CD4-positive, alpha-beta memory T cell (primary cell): ENCODE results near the gene SOX1. TPM values are rescaled to one million over a fixed set of nuclear protein-coding genes. Genes with fewer than 3 reads are reported as not detected.

Source experiments
- CTCF ChIA-PET: fragments of 350-600 bp; sonication (Branson Sonifier 250); formaldehyde crosslinking; loops from one replicate; lab custom pipeline; 2021; ENCODE audit warnings: inconsistent platforms; ENCODE audit not compliant: partially characterized antibody; lab: Charles Lee
- POLR2A ChIA-PET: fragments of 350-600 bp; sonication (Branson Sonifier 250); formaldehyde crosslinking; loops from one replicate; lab custom pipeline; 2021; ENCODE audit not compliant: partially characterized antibody; lab: Charles Lee
- DNase-seq, 5 donors: peaks; one replicate each; pipeline versions ENCODE4 v3.0.0 to v3.0.0-alpha.2; 2020 to 2022; ENCODE audit warnings: mixed read lengths in 1 of 5
- H3K27ac ChIP-seq: one replicate; pipeline ENCODE4 v1.7.0; 2013; ENCODE audit warnings: low read depth, low read length
- H3K27me3 ChIP-seq: 2 replicates; pipeline ENCODE4 v1.7.0; 2013; ENCODE audit warnings: mild to moderate bottlenecking, low read length, moderate library complexity; ENCODE audit not compliant: insufficient read depth
- H3K36me3 ChIP-seq: 2 replicates; pipeline ENCODE4 v1.7.0; 2013; ENCODE audit warnings: mild to moderate bottlenecking, low read length, moderate library complexity; ENCODE audit not compliant: insufficient read depth
- H3K4me1 ChIP-seq: 2 replicates; pipeline ENCODE4 v1.7.0; 2013; ENCODE audit warnings: mild to moderate bottlenecking, low read length, moderate library complexity; ENCODE audit not compliant: insufficient read depth
- H3K4me3 ChIP-seq, 2 donors: one replicate each; pipeline ENCODE4 v1.7.0; 2013; ENCODE audit warnings: low read length in 2 of 2, mild to moderate bottlenecking in 1 of 2
- H3K9me3 ChIP-seq, 2 donors: one replicate each; pipeline ENCODE4 v1.7.0; 2013; ENCODE audit warnings: low read length in 2 of 2, control low read depth in 1 of 2; ENCODE audit not compliant: control insufficient read depth in 1 of 2
- H3K27ac Mint-ChIP-seq, 7 donors: one replicate each; pipeline ENCODE4 v1.8.0; 2020 to 2021; ENCODE audit warnings: mixed read lengths in 7 of 7, mild to moderate bottlenecking in 6 of 7, inconsistent platforms in 3 of 7, moderate library complexity in 3 of 7
- H3K27me3 Mint-ChIP-seq, 2 donors: one replicate each; pipeline ENCODE4 v1.8.0; 2020 to 2021; ENCODE audit warnings: mixed read lengths in 2 of 2
- H3K36me3 Mint-ChIP-seq, 2 donors: one replicate each; pipeline ENCODE4 v1.8.0; 2020 to 2021; ENCODE audit warnings: mixed read lengths in 2 of 2, inconsistent platforms in 1 of 2, mild to moderate bottlenecking in 1 of 2
- H3K4me1 Mint-ChIP-seq, 4 donors: one replicate each; pipeline ENCODE4 v1.8.0; 2020 to 2021; ENCODE audit warnings: mixed read lengths in 4 of 4, mild to moderate bottlenecking in 1 of 4
- H3K4me3 Mint-ChIP-seq, 8 donors: one replicate each; pipeline ENCODE4 v1.8.0; 2020 to 2021; ENCODE audit warnings: mixed read lengths in 8 of 8, mild to moderate bottlenecking in 7 of 8, moderate library complexity in 6 of 8, inconsistent platforms in 3 of 8
- H3K9me3 Mint-ChIP-seq, 8 donors: one replicate each; pipeline ENCODE4 v1.8.0; 2020 to 2021; ENCODE audit warnings: mixed read lengths in 8 of 8, mild to moderate bottlenecking in 5 of 8, inconsistent platforms in 3 of 8, moderate library complexity in 1 of 8
- intact Hi-C: fragments of 100-400 bp; cut with micrococcal nuclease; formaldehyde crosslinking; loops from one replicate; pipeline ENCODE4 v1.15.1; 2023
- polyA plus RNA-seq, 2 donors: library from polyadenylated mRNA; unstranded; fragments of 300-500 nt; fragmentation: Illumina TruSeq; gene quantifications; one replicate each; pipeline ENCODE4 v1.2.3, GENCODE V29; 2021
- total RNA-seq, 2 experiments: library from RNA; stranded (reverse); gene quantifications; one replicate each; pipeline ENCODE4 v1.2.3, GENCODE V29; 2021

Gene SOX1
- total and polyA plus RNA-seq, 4 experiments from 2014 or later, result not detected

DNA sequence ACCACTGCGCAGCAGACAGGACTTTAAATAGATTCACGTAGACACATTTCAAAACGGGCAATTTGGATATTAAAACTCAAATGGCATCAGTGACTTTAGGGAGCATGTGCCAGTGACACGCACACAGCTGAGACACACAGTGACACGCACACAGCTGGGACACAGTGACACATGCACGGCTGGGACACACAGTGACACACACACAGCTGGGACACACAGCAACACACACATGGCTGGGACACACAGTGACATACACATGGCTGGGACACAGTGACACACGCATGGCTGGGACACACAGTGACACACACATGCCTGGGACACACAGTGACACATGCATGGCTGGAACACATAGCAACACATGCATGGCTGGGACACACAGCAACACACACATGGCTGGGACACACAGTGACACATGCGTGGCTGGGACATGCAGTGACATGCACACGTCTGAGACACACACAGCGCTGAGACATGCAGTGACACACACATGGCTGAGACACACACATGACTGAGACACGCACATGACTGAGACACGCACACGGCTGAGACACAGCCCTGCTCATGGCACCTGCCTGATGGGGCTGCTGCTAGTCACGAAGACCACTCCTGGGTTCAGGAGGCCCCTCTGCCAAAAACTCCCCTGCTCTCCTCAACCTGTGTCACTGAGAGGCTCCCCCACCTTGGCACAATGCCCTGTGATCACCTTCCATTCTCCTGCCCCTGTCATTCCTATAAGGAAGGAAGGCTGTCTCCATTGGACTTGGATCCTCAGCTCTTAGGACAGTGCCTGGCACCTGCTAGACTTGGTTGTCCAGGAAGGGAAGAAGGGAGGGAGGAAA, 52.5 kb downstream of the SOX1 start:
- peaks cover 4 to 7% of the 10 kb centered on the region in 2 donors for H3K27me3 Mint-ChIP-seq
- H3K27ac Mint-ChIP-seq, result no peak overlapping the region
- intact Hi-C loops, result no loop called here
- H3K4me1 Mint-ChIP-seq, result no peaks in the 10 kb centered on the region
- Histone ChIP-seq H3K4me3 (no peak overlapping the region), H3K4me1 (no peaks in the 10 kb centered on the region), H3K27me3 (no peaks in the 10 kb centered on the region), H3K27ac (no peak overlapping the region), H3K36me3 (no peaks in the 10 kb centered on the region), H3K9me3 (no peaks in the 10 kb centered on the region)
- ChIA-PET CTCF (no interaction called here), POLR2A (no interaction called here)
- no peaks in the 10 kb centered on the region for H3K36me3 Mint-ChIP-seq
- no peak overlapping the region for H3K4me3 Mint-ChIP-seq
- DNase-seq, result no peak
- H3K9me3 Mint-ChIP-seq, result peaks cover 0 to 3% (median 0%) of the 10 kb centered on the region in 8 donors

DNA sequence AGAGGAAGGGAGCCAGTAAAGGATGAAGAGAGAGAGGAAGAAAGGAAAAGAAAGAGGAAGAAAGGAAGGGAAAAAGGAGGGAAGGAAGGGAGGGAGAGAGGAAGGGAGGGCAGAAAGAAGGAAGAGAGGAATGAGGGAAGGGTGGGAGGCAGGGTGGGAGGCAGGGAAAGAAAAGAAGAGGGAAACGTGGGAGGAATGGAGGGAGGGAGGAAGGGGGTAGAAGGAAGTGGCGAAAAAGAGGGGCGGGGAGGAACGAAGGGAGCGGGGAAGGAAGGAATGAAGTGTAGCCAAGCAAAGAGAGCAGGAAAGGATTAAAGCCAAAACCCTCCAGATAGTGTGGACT, 53.1 kb downstream of the SOX1 start:
- Mint-ChIP-seq H3K27me3 (peaks cover 3 to 4% of the 10 kb centered on the region in 2 donors), H3K4me3 (no peak overlapping the region), H3K27ac (no peak overlapping the region), H3K9me3 (peaks cover 0 to 1% (median 0%) of the 10 kb centered on the region in 8 donors), H3K4me1 (no peaks in the 10 kb centered on the region), H3K36me3 (no peaks in the 10 kb centered on the region)
- no peak overlapping the region for H3K4me3 ChIP-seq
- intact Hi-C loops, result no loop called here
- CTCF ChIA-PET, result no interaction called here
- H3K27ac ChIP-seq, result no peak overlapping the region
- H3K36me3 ChIP-seq, result no peaks in the 10 kb centered on the region
- no peaks in the 10 kb centered on the region for H3K9me3 ChIP-seq
- H3K4me1 ChIP-seq, result no peaks in the 10 kb centered on the region
- POLR2A ChIA-PET, result no interaction called here
- no peak for DNase-seq
- H3K27me3 ChIP-seq, result no peaks in the 10 kb centered on the region
